Fibroblast of skin of left quadriceps (primary cell): ENCODE results near the gene NFATC3.

ENCODE experiments used
- DNase-seq, 2 experiments: peaks; one replicate each; pipeline ENCODE4 v3.0.0-alpha.2; 2013; ENCODE audit warnings: low read depth in 2 of 2

NFATC3 gene

DNA sequence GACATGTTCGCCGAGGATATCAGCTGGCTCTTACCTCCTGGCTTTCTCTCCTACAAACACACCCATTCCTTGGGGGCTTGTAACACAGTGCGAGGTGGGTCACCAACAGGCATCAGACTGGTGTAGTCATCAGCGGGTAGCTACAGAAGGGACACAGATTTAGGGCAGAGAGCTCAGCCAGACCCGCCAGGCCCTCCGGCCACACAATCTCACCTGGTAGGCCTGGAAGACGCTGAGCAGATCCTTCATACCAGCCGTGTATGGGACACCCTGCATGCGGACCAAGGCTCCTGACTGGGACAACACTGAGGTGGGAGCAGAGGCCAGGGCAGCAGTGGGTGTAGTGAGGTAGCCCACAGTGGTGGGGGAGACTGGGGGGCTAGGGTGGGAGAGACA is 145.0 kb downstream of the NFATC3 start:
- no peak for DNase-seq

DNA sequence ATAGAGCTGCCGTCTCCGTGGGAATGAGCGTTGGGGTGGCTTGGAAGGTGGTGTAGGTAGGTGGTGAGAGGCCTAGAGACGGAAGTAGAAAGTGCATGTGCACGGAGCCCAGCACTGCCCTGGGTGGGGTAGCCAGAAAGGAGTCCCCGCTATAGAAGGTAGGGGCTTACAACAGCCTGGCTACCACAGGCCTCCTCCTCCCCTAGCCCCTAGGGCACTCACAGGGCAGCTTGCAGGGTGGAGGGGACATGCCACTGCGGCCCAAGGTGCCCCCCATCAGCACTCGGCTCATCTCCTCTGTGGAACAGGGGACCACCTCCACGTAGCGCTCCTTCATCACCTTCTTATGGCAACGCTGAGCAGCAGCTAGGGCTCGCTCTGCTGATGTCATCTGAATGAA is 145.8 kb downstream of the NFATC3 start:
- no peak for DNase-seq

- no peak for DNase-seq
Observed at GRCh38 chr16:68231384-68232136, 146.4 kb downstream of the NFATC3 start.

- no peak for DNase-seq
Observed at GRCh38 chr16:68232335-68232734, 147.2 kb downstream of the NFATC3 start.

DNA sequence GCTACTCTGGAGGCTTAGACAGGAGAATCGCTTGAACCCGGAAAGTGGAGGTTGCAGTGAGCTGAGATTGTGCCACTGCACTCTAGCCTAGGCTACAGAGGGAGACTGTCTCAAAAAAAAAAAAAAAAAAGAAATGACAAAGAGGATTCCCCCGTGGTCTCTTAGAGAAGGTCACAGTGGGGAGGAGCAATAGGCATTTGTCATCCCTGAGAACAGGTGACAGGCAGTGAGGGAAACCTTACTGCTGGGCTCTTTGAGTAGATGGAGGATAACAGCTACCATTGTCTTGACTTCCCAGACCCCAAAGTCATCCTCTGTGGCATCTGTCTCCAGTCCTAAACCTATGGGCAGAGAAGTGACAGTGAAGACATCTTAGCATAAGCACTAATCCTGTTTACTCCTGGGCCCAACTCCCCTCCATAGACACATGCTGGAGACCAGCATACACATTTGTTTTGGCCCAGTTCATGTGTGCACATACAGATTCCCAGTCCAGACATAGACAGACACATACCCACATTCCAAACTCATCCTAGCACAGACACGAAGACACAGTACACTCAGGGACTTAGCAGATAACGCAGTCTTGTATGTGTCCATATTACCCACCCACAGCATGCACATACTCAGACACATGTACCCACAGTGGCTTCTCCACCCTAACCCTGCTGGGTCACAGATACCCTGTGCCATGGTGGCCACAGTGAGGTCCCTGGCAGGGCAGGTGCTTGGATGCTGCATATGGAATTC is 148.1 kb downstream of the NFATC3 start:
- no peak for DNase-seq

DNA sequence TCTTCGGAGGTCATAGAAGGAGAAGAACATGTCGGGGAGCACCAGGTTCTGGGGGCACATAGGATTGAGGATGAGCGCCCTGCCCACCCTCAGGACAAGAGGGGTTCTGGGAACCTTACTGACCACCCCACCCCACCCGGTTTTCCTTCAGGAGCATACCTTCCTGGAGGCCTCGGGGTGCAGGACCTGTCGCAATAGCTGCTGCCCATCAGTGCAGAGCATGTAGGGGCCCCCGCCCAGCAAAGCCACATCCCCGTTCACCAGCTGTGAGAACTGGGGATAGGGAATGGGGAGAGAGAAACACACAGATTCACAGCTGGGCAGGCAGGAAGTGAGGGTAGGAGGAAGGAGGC is 148.6 kb downstream of the NFATC3 start:
- DNase-seq, result no peak

DNA sequence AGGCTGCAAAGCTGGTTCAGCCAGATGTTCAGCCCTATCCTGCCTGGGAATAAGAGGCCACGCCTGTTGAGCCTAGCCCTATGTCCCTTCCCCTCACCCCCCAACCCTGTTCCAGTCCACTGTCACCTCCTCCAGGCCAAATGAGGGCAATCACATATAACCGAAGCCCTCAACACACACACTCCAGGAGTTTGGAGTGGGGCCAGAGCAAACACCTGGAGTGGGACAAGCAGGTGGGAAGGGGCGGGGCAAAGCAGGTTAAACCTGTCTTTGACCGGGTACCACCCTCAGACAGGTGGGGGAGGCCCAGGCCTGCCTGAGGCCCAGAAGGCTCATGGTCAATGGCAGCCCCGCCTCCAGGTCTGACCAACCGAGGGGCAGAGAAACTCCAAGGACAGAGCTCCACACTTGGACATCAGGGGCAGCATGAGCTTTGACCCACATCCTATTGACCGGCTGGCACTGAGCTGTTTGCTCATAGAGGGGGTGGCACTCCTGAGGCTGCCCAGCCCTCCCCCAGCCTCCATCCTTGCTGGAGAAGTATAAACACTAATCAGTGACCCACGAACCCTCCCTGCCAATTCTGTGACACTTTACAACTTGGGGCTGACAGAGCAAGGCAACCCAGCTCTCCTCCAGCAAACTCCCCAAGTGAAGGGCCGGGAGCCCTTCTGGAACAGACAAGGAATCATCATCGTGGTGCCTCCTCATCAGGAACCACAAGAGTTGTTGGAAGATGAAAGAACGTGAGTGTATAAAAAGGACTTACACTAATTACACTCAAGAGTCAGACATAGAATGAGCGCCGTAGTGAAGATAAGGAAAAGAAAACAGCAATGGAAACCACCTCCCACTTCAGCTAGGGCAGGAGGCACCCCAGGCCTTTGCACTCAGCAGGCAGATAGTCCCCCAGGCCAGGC is 149.3 kb downstream of the NFATC3 start:
- no peak for DNase-seq

DNA sequence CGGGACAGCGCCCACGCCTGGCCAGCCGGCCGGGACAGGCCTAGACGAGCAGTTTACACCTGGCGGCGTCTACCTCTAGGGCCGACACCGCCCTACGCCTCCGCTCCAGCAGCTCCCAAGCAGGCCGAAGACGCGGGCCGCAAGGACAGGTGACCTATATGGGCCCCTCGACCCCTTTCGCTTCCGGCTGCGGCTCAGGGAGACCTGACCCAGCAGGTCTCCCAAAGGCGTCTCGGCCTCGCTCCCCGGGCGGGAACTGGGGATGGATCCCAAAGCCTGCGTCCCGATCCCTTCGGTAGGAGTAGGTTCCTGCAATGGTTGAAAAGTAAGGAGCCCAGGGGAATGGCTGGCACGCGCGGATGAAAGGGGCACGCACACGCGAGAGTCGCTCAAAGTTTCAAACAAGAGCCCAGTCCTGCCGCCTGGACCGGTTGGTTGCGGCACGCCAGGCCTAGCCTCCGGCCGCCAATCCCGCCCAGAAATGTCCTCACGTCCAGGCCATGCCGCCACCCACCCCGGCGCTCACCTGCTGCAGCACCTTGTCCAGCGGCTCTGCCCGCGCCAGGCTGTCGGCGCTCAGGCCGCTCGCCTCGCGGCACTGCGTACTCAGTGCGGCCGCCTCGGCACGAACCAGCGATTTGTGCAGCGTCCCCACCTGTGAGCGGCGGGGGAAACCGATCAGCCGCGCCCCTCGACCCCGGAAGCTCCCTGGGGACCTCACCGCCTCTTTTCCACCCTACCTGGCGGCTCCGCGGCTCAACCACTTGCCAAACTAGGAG is 150.1 kb downstream of the NFATC3 start:
- no peak for DNase-seq

- DNase-seq, result no peak
Observed at GRCh38 chr16:68235887-68236136, 150.6 kb downstream of the NFATC3 start, which contains the start of gene ESRP2. ESRP2 (minus strand) TSS chr16:68236127; CDS start chr16:68236045, 82 bp downstream.

DNA sequence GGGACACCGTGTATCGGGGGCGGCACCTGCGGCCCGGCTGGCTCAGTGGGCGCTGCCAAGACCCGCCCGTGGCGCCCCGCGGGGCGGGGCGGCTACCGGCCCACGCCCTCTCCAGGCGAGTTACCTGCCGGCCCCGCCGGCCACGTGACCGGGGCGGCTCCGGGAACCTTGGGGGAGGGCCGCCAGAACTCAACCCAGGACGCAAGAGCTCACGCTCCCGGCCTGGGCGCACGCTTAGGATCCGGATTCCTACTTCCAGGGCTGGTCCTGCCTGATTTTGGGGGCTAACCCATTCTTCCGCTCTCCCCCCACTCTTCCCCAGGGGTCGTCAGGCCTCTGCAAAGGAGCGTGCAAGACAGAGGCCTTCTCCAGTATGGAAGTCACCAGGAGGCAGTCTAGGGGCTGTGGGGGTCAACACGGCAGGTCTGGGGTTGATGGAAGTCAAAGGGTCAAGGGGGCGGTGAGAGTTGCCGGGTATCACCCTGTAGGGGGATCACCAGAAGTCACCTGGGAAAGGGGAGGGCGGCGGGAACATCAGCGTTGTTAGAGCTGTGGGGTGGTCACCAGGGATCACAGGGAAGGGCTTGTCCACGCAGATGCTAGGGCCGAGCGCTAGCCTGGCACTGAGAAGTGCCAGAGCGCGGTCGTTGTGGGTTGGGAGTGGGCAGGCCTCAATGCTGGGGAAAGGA is 151.1 kb downstream of the NFATC3 start:
- DNase-seq, result no peak

DNA sequence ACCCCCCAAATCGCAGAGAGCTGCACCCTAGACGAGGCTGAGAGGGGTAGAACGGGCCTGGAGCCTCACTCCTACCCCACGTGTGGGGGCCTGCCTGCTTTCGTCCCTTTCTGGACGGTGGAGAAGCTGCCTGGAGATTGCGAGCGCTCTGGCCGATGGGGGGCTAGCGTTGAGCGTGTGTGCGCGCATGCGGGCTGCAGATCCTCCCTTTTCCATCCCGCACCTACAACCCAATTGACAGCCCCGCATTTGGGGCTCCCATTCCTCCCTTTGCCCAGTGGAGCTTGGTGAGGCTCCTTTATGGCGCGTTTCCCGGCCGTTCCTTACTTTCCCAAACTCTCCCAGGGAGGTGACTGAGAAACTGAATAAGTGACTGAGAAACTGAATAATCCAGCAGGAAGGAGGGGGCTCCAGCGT is 151.7 kb downstream of the NFATC3 start:
- DNase-seq, result no peak

- peak; percentile 95 to 96 for DNase-seq
Observed at GRCh38 chr16:68237243-68238028, 152.3 kb downstream of the NFATC3 start.

DNA sequence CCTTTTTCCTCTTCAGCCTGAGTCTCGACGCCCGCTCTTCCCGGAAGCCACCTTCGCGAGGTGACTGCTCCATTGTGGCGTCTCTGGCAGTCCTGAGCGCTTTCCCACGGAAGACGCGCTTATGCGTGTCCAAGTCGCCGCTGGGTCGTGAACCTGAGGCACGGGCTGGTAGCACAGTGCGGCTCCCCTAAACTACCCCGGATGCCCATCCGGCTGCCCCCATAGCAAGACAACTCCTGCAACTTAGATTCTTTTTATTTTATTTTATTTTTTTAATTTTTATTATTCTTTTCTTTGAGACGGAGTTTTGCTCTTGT is 152.8 kb downstream of the NFATC3 start:
- no peak for DNase-seq

GRCh38 chr16:68242085-68242484 is 156.9 kb downstream of the NFATC3 start:
- no peak for DNase-seq

DNA sequence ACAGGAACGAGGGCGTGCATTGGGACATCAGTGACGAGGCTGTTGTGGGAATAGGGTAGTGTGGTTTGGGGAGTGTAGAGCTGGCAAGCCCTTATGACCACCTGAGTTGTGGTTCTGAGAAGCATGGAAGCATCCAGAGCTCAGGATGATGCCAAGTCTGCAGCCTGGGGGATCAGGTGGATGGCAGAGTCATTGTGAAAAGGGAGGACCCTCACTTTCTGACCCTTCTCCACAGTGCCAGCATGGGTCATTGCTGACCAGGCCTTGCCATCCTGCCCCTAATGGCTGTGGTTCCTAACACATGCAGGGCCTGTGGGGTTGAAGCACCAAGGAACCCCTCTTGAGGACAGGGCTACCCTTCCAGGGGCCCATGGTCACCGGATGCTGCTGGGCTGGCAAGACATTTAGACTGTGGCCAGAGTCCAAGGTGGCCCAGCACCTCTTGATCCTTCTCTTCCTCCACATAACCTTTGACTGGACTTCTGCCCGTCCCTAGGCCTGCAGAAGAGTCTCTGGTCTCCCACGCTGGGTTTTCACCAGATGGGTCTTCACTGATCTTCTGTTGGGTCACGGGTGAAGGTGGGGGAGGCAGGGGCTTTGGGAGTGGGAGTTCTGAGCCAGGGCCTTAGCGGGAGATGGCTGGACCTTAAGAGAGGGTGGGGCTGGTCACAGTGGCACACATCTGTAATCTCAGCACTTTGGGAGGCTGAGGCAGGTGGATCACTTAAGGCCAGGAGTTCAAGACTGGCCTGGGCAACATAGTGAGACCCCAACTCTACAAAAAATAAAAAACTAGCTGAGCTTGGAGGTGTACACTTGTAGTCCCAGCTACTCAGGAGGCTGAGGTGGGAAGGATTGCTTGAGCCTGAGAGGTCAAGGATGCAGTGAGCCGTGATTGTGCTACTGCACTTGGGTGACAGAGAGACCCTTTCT is 158.0 kb downstream of the NFATC3 start:
- DNase-seq, result no peak

- no peak for DNase-seq
Observed at GRCh38 chr16:68244481-68244902, 159.3 kb downstream of the NFATC3 start.

DNA sequence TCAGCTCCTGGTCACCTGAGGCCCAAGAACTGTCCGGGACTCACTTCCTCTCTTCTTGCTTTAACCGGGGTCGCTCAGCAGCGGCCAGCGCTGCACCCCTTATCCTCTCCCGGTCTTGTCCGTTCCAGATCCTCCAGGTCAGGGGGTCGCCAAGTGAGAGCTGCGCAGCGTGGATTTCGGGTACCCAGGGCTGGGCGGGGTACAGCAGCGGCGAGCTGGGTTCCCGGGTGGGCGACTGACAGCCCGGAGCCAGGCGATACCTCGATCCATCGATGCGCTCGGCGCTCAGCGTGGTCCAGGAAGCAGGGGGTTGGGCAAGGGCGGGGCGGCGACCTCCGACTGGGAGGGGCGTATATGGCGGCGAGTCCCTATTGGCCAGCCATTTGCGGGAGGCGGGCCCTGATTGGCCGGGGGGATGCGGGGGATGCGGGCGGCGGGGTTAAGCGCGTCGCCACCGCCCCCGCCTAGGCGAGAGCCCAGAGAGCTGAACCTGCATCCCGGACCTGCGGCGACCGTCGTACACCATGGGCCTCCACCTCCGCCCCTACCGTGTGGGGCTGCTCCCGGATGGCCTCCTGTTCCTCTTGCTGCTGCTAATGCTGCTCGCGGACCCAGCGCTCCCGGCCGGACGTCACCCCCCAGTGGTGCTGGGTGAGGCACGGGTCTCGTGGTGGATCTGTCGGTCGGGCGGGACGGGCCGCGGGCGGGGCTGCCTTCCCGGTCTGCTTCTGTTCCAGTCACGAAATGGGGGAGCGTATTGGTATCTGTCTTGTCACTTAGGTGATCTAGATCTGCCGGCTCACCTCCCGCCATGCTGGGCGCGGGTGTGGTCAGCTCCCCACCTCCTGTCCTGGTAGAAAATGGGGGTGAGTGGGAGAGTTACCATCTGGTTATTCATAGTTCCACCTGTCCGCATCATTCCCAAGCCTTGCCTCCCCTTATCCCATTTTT is 160.0 kb downstream of the NFATC3 start, which contains the start of gene PLA2G15:
Gene PLA2G15, plus strand, starts transcription at position 471 of the 951 bp plus-strand sequence. Its CDS starts 54 bp downstream, at position 525.
- DNase-seq, result peak; percentile 85 to 87

GRCh38 chr16:68246121-68246520 is 161.0 kb downstream of the NFATC3 start:
- no peak for DNase-seq
